Left ventricle myocardium superior (tissue), 1 donor: ENCODE measurements around the gene PPP4R1. TPM values are rescaled to one million over a fixed set of nuclear protein-coding genes. Genes with fewer than 3 reads are reported as not detected.
"Not testable (repeated sequence)": the region's sequence is repeated elsewhere in the genome, so short reads cannot be mapped to it uniquely, and the experiment has no call there.

ENCODE experiments used
- ATAC-seq: fragments of 200-7000 bp; cut with Tn5 transposase; one replicate; pipeline ENCODE4 v1.9.1; 2020; ENCODE audit warnings: mild to moderate bottlenecking, moderate library complexity
- DNase-seq: peaks from one replicate; pipeline ENCODE4 v3.0.0-alpha.2; 2020
- intact Hi-C: fragments of 100-400 bp; cut with micrococcal nuclease; formaldehyde crosslinking; loops from one replicate; pipeline ENCODE4 v1.11.0; 2022
- long read RNA-seq: library from polyadenylated mRNA; unstranded; transcript quantifications from one replicate; pipeline ENCODE4 v2.0.0, GENCODE V29; 2021
- total RNA-seq: library from RNA; stranded (reverse); fragmentation: NEBNext Ultra II Directional; extraction: Animal tissue kit (Norgen Biotek cat#: 25700); gene quantifications from one replicate; pipeline ENCODE4 v1.2.1, GENCODE V29; 2021
- donor health status: DM: no; HTN: yes; CAD: no; lungs with severe emphysema.

Gene PPP4R1
- total RNA-seq = 59.2 TPM
- long read RNA-seq, transcript PPP4R1-202 (20 exons, 3,885 nt) = major isoform, 26 of 64 reads
- long read RNA-seq, partial matches to known transcripts = 16 of 64 reads
- long read RNA-seq, other reads (novel, unspliced or antisense) = 18 of 64 reads

GRCh38 chr18:9614401-9615279, at the start of gene PPP4R1:
PPP4R1 (minus strand) TSS chr18:9614559; CDS start chr18:9614484, 75 bp downstream.
- DNase-seq (peak; percentile 90), ATAC-seq (peak; percentile 75)
- intact Hi-C loops = no loop called here

DNA sequence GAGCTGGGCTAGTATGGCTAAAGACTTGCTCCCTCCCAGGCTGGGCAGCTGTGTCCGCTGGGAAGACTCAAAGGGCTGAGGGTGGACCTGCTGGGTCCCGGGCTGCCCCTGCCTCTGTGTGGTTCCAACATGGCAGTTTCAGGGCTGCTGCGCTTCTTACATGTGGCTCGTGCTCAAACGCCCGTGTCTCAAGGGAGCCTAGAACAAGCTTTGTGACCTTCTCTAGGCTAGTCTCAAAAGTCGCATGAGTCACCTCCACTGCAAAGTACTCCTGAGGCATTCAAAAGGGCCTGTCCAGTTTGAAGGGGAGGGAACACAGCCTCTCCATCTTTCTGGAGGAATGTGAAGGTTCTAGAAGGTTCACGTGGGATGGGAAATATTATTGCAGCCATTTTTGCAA, 49.0 kb upstream of the PPP4R1 start:
- intact Hi-C loops = no loop called here
- ATAC-seq (no peak), DNase-seq (no peak)

GRCh38 chr18:9661564-9661963, 47.2 kb upstream of the PPP4R1 start:
- DNase-seq (no peak), ATAC-seq (no peak)
- intact Hi-C loops = no loop called here

DNA sequence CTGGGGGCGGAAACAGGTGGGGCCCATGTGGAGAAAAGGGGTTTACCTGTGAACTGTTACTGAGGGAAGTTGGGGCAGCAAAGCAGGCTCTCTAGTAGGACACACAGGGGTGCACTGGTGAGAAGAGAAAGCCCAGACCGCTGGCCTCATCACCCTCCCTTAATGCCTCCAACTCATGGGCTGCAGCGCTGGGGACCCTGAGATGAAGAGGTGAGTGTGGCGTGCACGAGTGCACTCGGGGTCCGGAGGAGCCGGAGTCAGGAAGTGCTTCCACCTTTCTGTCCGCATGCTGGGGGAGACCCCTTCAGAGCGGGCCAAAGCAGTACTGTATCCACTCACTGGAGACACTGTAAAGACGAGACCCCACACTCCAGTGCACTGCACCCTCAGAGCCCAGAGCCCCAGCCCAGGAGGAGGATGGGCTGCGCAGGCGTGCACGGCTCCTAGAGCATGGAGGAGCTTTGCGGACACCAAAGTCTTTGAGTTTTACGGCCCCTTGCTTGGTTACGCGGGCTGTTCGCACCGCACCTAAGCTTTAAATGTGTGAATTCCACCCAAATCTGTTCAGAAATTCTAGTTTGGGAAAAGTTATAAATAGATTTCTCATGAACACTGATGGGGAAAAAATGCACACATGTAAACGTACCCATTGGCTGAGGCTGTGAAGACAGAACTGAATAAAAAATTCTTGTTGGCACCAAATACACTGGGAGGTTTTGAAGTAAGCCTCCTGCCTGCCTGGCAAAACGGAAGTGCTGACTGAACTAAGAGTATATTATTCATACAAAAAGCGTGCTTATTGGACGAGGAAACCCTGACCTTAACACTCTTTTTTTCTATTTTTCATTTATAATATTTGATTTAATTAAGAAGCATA, 45.4 kb upstream of the PPP4R1 start:
- DNase-seq = no peak
- intact Hi-C loops = no loop called here
- ATAC-seq = no peak

DNA sequence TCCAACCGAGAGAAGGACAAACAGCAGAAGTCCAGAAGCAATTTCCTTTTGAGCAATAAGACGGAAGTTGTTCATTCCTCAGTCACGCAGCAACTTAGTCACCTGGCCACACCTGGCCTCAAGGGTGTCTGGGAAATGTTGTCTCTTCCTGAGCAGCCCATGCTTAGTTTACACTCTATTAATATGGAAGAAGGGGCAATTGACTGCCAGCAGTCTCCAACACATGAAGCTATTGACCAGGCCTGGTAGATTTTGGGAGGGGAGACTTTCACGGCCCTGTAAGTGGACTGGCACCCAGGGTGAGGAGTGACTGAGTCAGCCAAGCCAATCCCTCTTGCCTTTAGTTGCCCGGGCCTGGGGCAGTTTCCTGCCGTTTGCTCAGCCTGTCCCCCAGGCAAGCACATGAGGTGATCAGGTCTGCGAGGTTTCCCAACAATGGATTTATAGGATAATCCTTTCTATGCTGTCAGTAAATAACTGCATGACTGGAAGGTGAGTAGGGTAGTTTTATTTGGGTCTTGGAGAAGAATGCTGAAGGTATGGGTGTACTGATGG, 43.8 kb upstream of the PPP4R1 start:
- intact Hi-C loops = no loop called here

GRCh38 chr18:9655232-9655767, 40.9 kb upstream of the PPP4R1 start:
- intact Hi-C loops = no loop called here
- DNase-seq = no peak
- ATAC-seq = no peak

More for the DNA sequence above, 43.8 kb upstream of the PPP4R1 start:
- DNase-seq = no peak
- ATAC-seq = no peak

GRCh38 chr18:9653390-9653789, 39.0 kb upstream of the PPP4R1 start:
- DNase-seq (peak; percentile 45), ATAC-seq (peak; percentile 69)
- intact Hi-C loops = no loop called here

GRCh38 chr18:9649164-9649540, 34.8 kb upstream of the PPP4R1 start:
- DNase-seq (no peak), ATAC-seq (no peak)
- intact Hi-C loops = no loop called here

GRCh38 chr18:9648431-9649163, 34.2 kb upstream of the PPP4R1 start:
- ATAC-seq (no peak), DNase-seq (no peak)
- intact Hi-C loops = no loop called here

- intact Hi-C loops = no loop called here
- no peak for ATAC-seq
- DNase-seq = no peak
Measured at GRCh38 chr18:9647496-9648323, 33.4 kb upstream of the PPP4R1 start.

DNA sequence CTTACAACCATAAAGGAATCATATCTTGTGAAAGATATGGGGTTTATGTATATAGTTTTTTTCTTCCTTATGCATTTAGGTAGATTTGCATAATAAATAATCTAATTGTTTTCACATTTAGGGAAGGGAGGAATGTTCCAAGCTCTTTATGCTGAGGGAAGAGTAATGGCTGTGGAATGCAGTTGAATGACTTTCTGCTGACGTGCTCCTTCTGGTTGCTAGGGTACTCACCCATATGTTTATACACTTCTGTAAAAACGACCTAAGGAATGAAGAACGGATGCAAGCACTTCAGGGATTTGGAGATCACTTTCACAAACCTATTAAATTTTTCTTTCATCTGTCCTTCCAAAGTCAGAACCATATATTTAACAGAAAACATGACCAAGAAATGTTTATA, 29.2 kb upstream of the PPP4R1 start:
- intact Hi-C loops = no loop called here
- no peak for DNase-seq
- peak; percentile 95 for ATAC-seq

DNA sequence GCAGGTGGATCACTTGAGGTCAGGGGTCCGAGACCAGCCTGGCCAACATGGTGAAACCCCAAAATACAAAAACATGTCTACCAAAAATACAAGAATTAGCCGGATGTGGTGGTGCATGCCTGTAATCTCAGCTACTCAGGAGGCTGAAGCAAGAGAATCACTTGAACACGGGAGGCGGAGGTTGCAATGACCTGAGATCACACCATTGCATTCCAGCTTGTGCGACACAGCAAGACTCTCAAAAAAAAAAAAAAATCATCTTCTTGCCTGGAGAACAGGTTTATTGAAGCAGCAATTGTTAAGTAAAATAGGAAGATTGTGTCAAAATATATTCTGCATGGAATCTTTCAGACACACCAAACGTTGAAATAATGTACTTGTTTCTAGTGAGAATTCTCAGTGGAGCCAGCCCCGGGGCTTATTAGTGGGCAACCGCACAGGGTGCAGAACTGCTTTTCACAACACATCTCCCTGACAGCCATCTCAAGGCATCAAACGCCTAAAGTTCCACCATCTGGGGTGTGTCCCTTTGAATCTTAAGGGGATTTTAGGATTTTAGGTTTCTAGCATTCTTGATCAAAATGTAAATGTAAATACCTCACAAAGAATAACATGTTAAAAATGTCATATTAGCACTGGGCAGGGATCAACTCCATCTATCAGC, 28.6 kb upstream of the PPP4R1 start:
- DNase-seq (no peak), ATAC-seq (no peak)
- intact Hi-C loops = no loop called here

DNA sequence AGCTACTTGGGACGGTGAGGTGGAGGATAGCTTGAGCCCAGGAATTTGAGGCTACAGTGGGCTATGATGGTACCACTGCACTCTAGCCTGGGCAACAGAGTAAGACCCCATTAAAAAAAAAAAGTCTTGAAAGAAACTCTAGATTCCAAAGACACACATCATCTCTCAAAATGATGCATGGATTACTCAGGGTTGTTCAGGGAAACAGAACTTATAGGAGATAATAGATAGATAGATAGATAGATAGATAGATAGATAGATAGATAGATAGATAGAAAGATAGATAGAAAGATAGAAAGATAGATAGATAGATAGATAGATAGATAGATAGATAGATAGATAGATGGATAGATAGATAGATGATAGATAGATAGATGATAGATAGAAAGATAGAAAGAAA, 26.7 kb upstream of the PPP4R1 start:
- ATAC-seq, intact Hi-C loops, DNase-seq: not testable (repeated sequence)

- ATAC-seq (no peak), DNase-seq (no peak)
- intact Hi-C loops = no loop called here
Measured at GRCh38 chr18:9638886-9639285, 24.5 kb upstream of the PPP4R1 start.

DNA sequence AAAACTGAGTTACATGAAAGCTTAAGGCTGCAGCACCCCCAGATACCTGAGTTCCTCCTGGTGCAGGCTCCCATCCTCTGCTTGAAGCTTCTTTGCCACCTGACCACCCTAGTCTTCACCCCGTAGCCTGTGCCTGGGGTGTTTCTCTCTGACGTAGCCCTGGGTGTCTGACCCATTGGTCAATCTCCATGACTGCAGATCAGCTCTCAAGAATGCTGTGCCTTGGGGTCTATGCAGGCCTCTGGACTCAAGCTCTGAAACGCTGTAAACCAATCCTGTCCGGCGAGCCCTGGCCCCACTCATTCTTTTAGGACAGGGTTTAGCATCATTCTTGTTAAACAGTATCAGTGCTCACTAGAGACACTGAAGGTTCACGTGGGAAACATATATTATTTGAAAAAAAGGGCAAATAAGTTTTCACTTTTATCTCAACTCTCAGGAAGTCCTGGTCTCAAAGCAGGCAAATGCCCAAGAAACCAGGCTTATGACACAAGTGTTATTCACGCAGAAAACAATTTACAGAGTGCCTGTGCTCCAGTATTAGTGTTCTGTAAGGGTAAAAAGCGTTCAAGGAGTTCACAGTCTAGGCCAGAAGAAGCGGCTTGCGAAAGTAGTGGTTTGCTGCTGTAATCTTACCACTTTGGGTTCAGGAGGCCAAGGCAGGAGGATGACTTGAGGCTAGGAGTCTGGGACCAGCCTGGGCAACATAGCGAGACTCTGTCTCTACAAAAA, 22.8 kb upstream of the PPP4R1 start:
- ATAC-seq = no peak
- intact Hi-C loops = no loop called here

GRCh38 chr18:9634856-9635255, 20.5 kb upstream of the PPP4R1 start:
- DNase-seq = no peak
- no peak for ATAC-seq
- intact Hi-C loops = no loop called here

More for the DNA sequence above, 22.8 kb upstream of the PPP4R1 start:
- no peak for DNase-seq
